Ovary (tissue), 9 donors: Measurements from ENCODE around the gene RBMS1. TPM values are rescaled to one million over a fixed set of nuclear protein-coding genes. Genes with fewer than 3 reads are reported as not detected.

Experiments used
- DNase-seq, 5 donors: peaks; one replicate each; pipeline ENCODE4 v3.0.0-alpha.2; 2019 to 2020
- H3K27ac ChIP-seq, 2 donors: fragments of 200-600 bp; one replicate each; pipeline versions ENCODE4 v1.5.1 to v1.8.0; 2019 to 2022
- H3K27me3 ChIP-seq: fragments of 200-600 bp; one replicate; pipeline ENCODE4 v1.8.0; 2022
- H3K36me3 ChIP-seq: fragments of 200-600 bp; sonication (generic); one replicate; pipeline ENCODE4 v1.5.1; 2019
- H3K4me1 ChIP-seq: one replicate; pipeline ENCODE4 v1.8.1; 2013; ENCODE audit warnings: mild to moderate bottlenecking, moderate library complexity; ENCODE audit not compliant: insufficient read depth
- H3K4me3 ChIP-seq: fragments of 200-600 bp; sonication (generic); one replicate; pipeline ENCODE4 v1.5.1; 2017
- H3K9me3 ChIP-seq, 2 donors: fragments of 200-600 bp in 1 of 2; sonication (generic) in 1 of 2; one replicate each; pipeline versions ENCODE4 v1.5.1 to v1.8.1; 2013 to 2019; ENCODE audit warnings: mild to moderate bottlenecking in 1 of 2, moderate library complexity in 1 of 2
- CTCF ChIP-seq, 3 donors: fragments of 450-650 bp in 2 of 3; fragments of 200-600 bp in 1 of 3; IDR thresholded peaks; one replicate each; pipeline versions ENCODE4 v1.5.1 to v1.8.0; 2016 to 2022; ENCODE audit warnings: antibody characterized with exemption in 3 of 3, mild to moderate bottlenecking in 1 of 3
- EP300 ChIP-seq: sonication (generic); formaldehyde crosslinking; IDR thresholded peaks from one replicate; pipeline ENCODE4 v1.6.1; 2017; ENCODE audit warnings: antibody characterized with exemption
- POLR2A ChIP-seq: fragments of 450-650 bp; IDR thresholded peaks from one replicate; pipeline ENCODE4 v1.6.1; 2017; ENCODE audit warnings: antibody characterized with exemption, mild to moderate bottlenecking, moderate library complexity
- WGBS, 3 donors: extraction: QIAGEN DNeasy Blood & Tissue Kit in 1 of 3; methylation state at CpG; one replicate each; pipeline versions ENCODE4 v1.1.5 to v1.1.7; 2013 to 2017; 5-methylcytosine and 5-hydroxymethylcytosine counted together
- intact Hi-C, 4 donors: fragments of 100-400 bp; cut with DNase I; formaldehyde crosslinking; loops; one replicate each; pipeline versions ENCODE4 v1.11.0 to v1.15.1; 2022 to 2023
- polyA plus RNA-seq, 2 donors: library from polyadenylated mRNA; stranded (reverse); fragments of 200-250 nt in 1 of 2; fragments of 350-450 nt in 1 of 2; fragmentation: Illumina TruSeq in 1 of 2; extraction: RNeasy Lipid Tissue Mini Kit (QIAGEN cat#74804) in 1 of 2; gene quantifications; one replicate each; pipeline ENCODE4 v1.2.3, GENCODE V29; 2013 to 2014
- total RNA-seq, 7 donors: library from RNA; depleted of rRNA in 2 of 7; stranded (reverse); fragments of >200 nt in 2 of 7; fragmentation: NEBNext Ultra II Directional in 3 of 7; extraction: Animal tissue kit (Norgen Biotek cat#: 25700) in 3 of 7; gene quantifications; one replicate each; pipeline versions ENCODE4 v1.1.0 to v1.2.4, GENCODE V29; 2016 to 2023
- donor health status: DM: no; HTN: no; CAD: no; lungs with moderate emphysema.
- donor health status: DM: no; HTN: no; CAD: no.
- donor health status: Bipolar disorder and iron deficiency.
- donor health status: DM: yes; HTN: yes; CAD: no.
- donor health status: DM: no; HTN: no; CAD: no.
- donor health status: DM: yes; HTN: yes; CAD: no.

Gene RBMS1
- total and polyA plus RNA-seq, 9 donors: 50.7 to 91.9 (median 73.8) TPM

- intact Hi-C loops: loop anchor here in 3 of 4 donors (10.0 kb wide), 3 partner anchors 70 to 560 kb away; partner anchors contain the start of gene RBMS1 (in 1 of the 3)
- Histone ChIP-seq H3K4me1 (peaks cover 14% of the 10 kb centered on the region), H3K27me3 (no peaks in the 10 kb centered on the region), H3K27ac (peak overlapping the region in 1 of 2 donors; percentile 93), H3K36me3 (no peaks in the 10 kb centered on the region), H3K4me3 (peak overlapping the region; percentile 78), H3K9me3 (no peaks in the 10 kb centered on the region)
- TF ChIP-seq CTCF (IDR thresholded peaks at IDR 0.05) (no peak), POLR2A (no peak), EP300 (no peak)
- no peak for DNase-seq
- WGBS, 3 donors: 35 to 39% (median 38%) methylated on average over 8 of the region's 8 CpGs
Observed at GRCh38 chr2:160405077-160405867, 88.3 kb downstream of the RBMS1 start.

GRCh38 chr2:160402997-160403979 lies 90.3 kb downstream of the RBMS1 start:
- Histone ChIP-seq H3K27ac (peak overlapping the region in 1 of 2 donors; percentile 5), H3K36me3 (no peaks in the 10 kb centered on the region), H3K9me3 (no peaks in the 10 kb centered on the region), H3K4me3 (no peak overlapping the region), H3K4me1 (peaks cover 12% of the 10 kb centered on the region), H3K27me3 (no peaks in the 10 kb centered on the region)
- intact Hi-C loops: loop anchor here in 3 of 4 donors (10.0 kb wide), 3 partner anchors 68 to 562 kb away; partner anchors contain the start of gene RBMS1 (in 1 of the 3)
- DNase-seq: no peak
- TF ChIP-seq CTCF (IDR thresholded peaks at IDR 0.05) (no peak), EP300 (no peak), POLR2A (no peak)
- 39 to 48% (median 42%) methylated on average over 5 of the region's 5 CpGs for WGBS, 3 donors

GRCh38 chr2:160402501-160402900 lies 91.1 kb downstream of the RBMS1 start:
- no peak overlapping the region for H3K27ac ChIP-seq

More at GRCh38 chr2:160402501-160402900, 91.1 kb downstream of the RBMS1 start:
- Histone ChIP-seq H3K9me3 (no peaks in the 10 kb centered on the region), H3K36me3 (no peaks in the 10 kb centered on the region), H3K27me3 (no peaks in the 10 kb centered on the region), H3K4me3 (no peak overlapping the region), H3K4me1 (peaks cover 12% of the 10 kb centered on the region)
- no peak for TF ChIP-seq POLR2A
- TF ChIP-seq EP300: no peak
- no peak for TF ChIP-seq CTCF (IDR thresholded peaks at IDR 0.05)
- DNase-seq: no peak
- intact Hi-C loops: loop anchor here in 3 of 4 donors (10.0 kb wide), 3 partner anchors 68 to 562 kb away; partner anchors contain the start of gene RBMS1 (in 1 of the 3)
- WGBS, 3 donors: 63 to 74% (median 73%) methylated on average over 1 of the region's 1 CpG
